Panc1 (cell line): Measurements from ENCODE around the gene CCDC57.

Source experiments
- CTCF ChIP-seq: fragments of 450-650 bp; IDR thresholded peaks from 2 replicates; pipeline ENCODE4 v1.5.1; 2017; ENCODE audit warnings: mild to moderate bottlenecking
- SIN3A ChIP-seq: IDR thresholded peaks from 2 replicates; pipeline ENCODE4 v1.6.1; 2012; ENCODE audit warnings: low read depth, mild to moderate bottlenecking, low read length, moderate library complexity, borderline replicate concordance; ENCODE audit not compliant: insufficient read depth
- TCF7L2 ChIP-seq: IDR thresholded peaks from 2 replicates; pipeline ENCODE4 v1.6.1; 2011; ENCODE audit warnings: mild to moderate bottlenecking, low read depth, low read length, inconsistent platforms

GRCh38 chr17:82228842-82229697, 16.4 kb upstream of the CCDC57 start, which contains the start of gene SLC16A3:
- no peak for TF ChIP-seq CTCF
- no peak for TF ChIP-seq TCF7L2
- peak; percentile 97; the same call in 1 of the 2 replicates for TF ChIP-seq SIN3A
